A549 (cell line): ENCODE results near the gene NUAK1.

Source experiments
- MAZ ChIP-seq: fragments of 150-350 bp; IDR thresholded peaks from 2 replicates; pipeline ENCODE4 v1.6.1; 2014; ENCODE audit warnings: antibody characterized with exemption, low read depth, low read length, borderline replicate concordance
- ZFP36 ChIP-seq: fragments of 450-650 bp; IDR thresholded peaks from 2 replicates; pipeline ENCODE4 v1.6.1; 2014; ENCODE audit warnings: borderline replicate concordance; ENCODE audit not compliant: partially characterized antibody
- TF ChIP-seq, protein P1 (sequence below): fragments of 200-600 bp; sonication (generic); IDR thresholded peaks from 2 replicates; pipeline ENCODE4 v1.6.1; 2016; ENCODE audit warnings: antibody characterized with exemption, mild to moderate bottlenecking, moderate library complexity

GRCh38 chr12:106073179-106073578 is 65.6 kb downstream of the NUAK1 start:
- no peak for TF ChIP-seq ZFP36
- TF ChIP-seq MAZ: no peak
- TF ChIP-seq, protein P1, sequence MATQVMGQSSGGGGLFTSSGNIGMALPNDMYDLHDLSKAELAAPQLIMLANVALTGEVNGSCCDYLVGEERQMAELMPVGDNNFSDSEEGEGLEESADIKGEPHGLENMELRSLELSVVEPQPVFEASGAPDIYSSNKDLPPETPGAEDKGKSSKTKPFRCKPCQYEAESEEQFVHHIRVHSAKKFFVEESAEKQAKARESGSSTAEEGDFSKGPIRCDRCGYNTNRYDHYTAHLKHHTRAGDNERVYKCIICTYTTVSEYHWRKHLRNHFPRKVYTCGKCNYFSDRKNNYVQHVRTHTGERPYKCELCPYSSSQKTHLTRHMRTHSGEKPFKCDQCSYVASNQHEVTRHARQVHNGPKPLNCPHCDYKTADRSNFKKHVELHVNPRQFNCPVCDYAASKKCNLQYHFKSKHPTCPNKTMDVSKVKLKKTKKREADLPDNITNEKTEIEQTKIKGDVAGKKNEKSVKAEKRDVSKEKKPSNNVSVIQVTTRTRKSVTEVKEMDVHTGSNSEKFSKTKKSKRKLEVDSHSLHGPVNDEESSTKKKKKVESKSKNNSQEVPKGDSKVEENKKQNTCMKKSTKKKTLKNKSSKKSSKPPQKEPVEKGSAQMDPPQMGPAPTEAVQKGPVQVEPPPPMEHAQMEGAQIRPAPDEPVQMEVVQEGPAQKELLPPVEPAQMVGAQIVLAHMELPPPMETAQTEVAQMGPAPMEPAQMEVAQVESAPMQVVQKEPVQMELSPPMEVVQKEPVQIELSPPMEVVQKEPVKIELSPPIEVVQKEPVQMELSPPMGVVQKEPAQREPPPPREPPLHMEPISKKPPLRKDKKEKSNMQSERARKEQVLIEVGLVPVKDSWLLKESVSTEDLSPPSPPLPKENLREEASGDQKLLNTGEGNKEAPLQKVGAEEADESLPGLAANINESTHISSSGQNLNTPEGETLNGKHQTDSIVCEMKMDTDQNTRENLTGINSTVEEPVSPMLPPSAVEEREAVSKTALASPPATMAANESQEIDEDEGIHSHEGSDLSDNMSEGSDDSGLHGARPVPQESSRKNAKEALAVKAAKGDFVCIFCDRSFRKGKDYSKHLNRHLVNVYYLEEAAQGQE: no peak
